DND-41 (cell line): ENCODE data around the gene PSMC3IP.

Source experiments
- EZH2 ChIP-seq: IDR thresholded peaks from 3 replicates; pipeline ENCODE4 v1.6.1; 2012; ENCODE audit warnings: borderline replicate concordance, low read depth, mild to moderate bottlenecking, moderate library complexity, low read length, inconsistent platforms; ENCODE audit not compliant: severe bottlenecking
- TF ChIP-seq, protein P1 (sequence below): IDR thresholded peaks from 2 replicates; pipeline ENCODE4 v1.5.1; 2012; ENCODE audit warnings: borderline replicate concordance, low read length, moderate library complexity, mild to moderate bottlenecking; ENCODE audit not compliant: poor library complexity, severe bottlenecking; ENCODE audit errors: extremely low read depth

DNA sequence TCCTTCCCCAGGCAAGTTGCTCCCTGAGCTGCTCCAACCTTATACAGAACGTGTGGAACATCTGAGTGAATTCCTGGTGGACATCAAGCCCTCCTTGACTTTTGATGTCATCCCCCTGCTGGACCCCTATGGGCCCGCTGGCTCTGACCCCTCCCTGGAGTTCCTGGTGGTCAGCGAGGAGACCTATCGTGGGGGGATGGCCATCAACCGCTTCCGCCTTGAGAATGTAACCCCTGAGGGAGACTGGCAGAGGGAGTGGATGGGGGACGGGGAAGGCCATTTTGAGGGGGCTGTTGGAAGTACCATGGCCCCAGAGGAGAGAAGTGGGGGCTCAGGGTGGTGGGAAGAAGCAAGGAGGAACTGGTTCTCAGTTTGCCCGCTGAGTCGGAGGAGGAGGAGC lies 13.6 kb downstream of the PSMC3IP start:
- TF ChIP-seq, protein P1, sequence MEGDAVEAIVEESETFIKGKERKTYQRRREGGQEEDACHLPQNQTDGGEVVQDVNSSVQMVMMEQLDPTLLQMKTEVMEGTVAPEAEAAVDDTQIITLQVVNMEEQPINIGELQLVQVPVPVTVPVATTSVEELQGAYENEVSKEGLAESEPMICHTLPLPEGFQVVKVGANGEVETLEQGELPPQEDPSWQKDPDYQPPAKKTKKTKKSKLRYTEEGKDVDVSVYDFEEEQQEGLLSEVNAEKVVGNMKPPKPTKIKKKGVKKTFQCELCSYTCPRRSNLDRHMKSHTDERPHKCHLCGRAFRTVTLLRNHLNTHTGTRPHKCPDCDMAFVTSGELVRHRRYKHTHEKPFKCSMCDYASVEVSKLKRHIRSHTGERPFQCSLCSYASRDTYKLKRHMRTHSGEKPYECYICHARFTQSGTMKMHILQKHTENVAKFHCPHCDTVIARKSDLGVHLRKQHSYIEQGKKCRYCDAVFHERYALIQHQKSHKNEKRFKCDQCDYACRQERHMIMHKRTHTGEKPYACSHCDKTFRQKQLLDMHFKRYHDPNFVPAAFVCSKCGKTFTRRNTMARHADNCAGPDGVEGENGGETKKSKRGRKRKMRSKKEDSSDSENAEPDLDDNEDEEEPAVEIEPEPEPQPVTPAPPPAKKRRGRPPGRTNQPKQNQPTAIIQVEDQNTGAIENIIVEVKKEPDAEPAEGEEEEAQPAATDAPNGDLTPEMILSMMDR: no peak
- no peak for TF ChIP-seq EZH2
